SW 1271 (cell line): ENCODE measurements around the gene PCED1A.
A peak's percentile ranks its signal among the peaks of the same experiment; 100 is the strongest.

Experiments
- DNase-seq, 2 experiments: peaks; one replicate each; lab custom pipeline; 2025; lab: John Stamatoyannopoulos, UW

Gene PCED1A

GRCh38 chr20:2840138-2840966 is at the start of gene PCED1A, which contains the start of gene VPS16:
PCED1A (minus strand) TSS chr20:2840655; CDS start chr20:2839912, 743 bp downstream.
VPS16 (plus strand) TSS chr20:2840745; CDS start chr20:2840775, 30 bp downstream.
- peak; percentile 71 to 85 for DNase-seq

- no peak for DNase-seq
These were observed 49.3 kb upstream of the PCED1A start for GRCh38 chr20:2889797-2890196.

GRCh38 chr20:2889209-2889608 is 48.8 kb upstream of the PCED1A start:
- no peak for DNase-seq

- DNase-seq: no peak
These were observed 47.9 kb upstream of the PCED1A start for GRCh38 chr20:2888224-2888955.

GRCh38 chr20:2887715-2888114 is 47.3 kb upstream of the PCED1A start:
- no peak for DNase-seq

- DNase-seq: no peak
These were observed 43.5 kb upstream of the PCED1A start for GRCh38 chr20:2883726-2884637.

- DNase-seq: no peak
These were observed 40.2 kb upstream of the PCED1A start for GRCh38 chr20:2880650-2881049.

- no peak for DNase-seq
These were observed 38.7 kb upstream of the PCED1A start for GRCh38 chr20:2879146-2879545.

GRCh38 chr20:2878515-2878914 is 38.1 kb upstream of the PCED1A start:
- DNase-seq: no peak

GRCh38 chr20:2875690-2876203 is 35.3 kb upstream of the PCED1A start:
- no peak for DNase-seq

GRCh38 chr20:2874456-2874855 is 34.0 kb upstream of the PCED1A start:
- no peak for DNase-seq

GRCh38 chr20:2873747-2874041 is 33.2 kb upstream of the PCED1A start:
- peak in 1 of 2 experiments; percentile 53 for DNase-seq

GRCh38 chr20:2873010-2873746 is 32.7 kb upstream of the PCED1A start, which contains the start of gene PTPRA:
PTPRA (plus strand) TSS chr20:2873481; CDS start chr20:2964278, 90,797 bp downstream.
- DNase-seq: peak; percentile 86 to 90

GRCh38 chr20:2872459-2873009 is 32.1 kb upstream of the PCED1A start:
- DNase-seq: peak; percentile 24 to 66

GRCh38 chr20:2871661-2872458 is 31.4 kb upstream of the PCED1A start:
- DNase-seq: no peak

- no peak for DNase-seq
These were observed 30.6 kb upstream of the PCED1A start for GRCh38 chr20:2871111-2871465.

GRCh38 chr20:2869381-2869780 is 28.9 kb upstream of the PCED1A start:
- DNase-seq: no peak

- no peak for DNase-seq
These were observed 26.8 kb upstream of the PCED1A start for GRCh38 chr20:2867081-2867864.

GRCh38 chr20:2866236-2866635 is 25.8 kb upstream of the PCED1A start:
- no peak for DNase-seq
